Vagina (tissue), 2 donors: Measurements from ENCODE around the gene ZFYVE21. TPM values are rescaled to one million over a fixed set of nuclear protein-coding genes. Genes with fewer than 3 reads are reported as not detected.

Experiments
- DNase-seq, 2 donors: peaks; one replicate each; pipeline ENCODE4 v3.0.0-alpha.2; 2017; ENCODE audit errors: extremely low spot score in 2 of 2
- H3K27ac ChIP-seq: fragments of 200-600 bp; sonication (generic); one replicate; pipeline ENCODE4 v1.5.1; 2019
- H3K27me3 ChIP-seq: fragments of 200-600 bp; sonication (generic); one replicate; pipeline ENCODE4 v1.5.1; 2019
- H3K36me3 ChIP-seq, 2 donors: fragments of 200-600 bp; sonication (generic); one replicate each; pipeline ENCODE4 v1.5.1; 2017 to 2019
- H3K4me1 ChIP-seq: fragments of 200-600 bp; sonication (generic); one replicate; pipeline ENCODE4 v1.5.1; 2019
- H3K4me3 ChIP-seq, 2 donors: fragments of 200-600 bp; sonication (generic); 1 replicate in 1 of 2; 2 replicates in 1 of 2; pipeline ENCODE4 v1.5.1; 2016 to 2019
- H3K9me3 ChIP-seq: fragments of 200-600 bp; sonication (generic); one replicate; pipeline ENCODE4 v1.5.1; 2019
- CTCF ChIP-seq, 3 experiments: fragments of 450-650 bp in 2 of 3; fragments of 200-600 bp in 1 of 3; sonication (generic) in 1 of 3; IDR thresholded peaks; one replicate each; pipeline ENCODE4 v1.5.1; 2017 to 2019; ENCODE audit warnings: antibody characterized with exemption in 3 of 3, mild to moderate bottlenecking in 2 of 3, moderate library complexity in 2 of 3
- POLR2A ChIP-seq, 2 donors: fragments of 450-650 bp; IDR thresholded peaks; one replicate each; pipeline ENCODE4 v1.6.1; 2017; ENCODE audit warnings: antibody characterized with exemption in 2 of 2, mild to moderate bottlenecking in 2 of 2, moderate library complexity in 2 of 2
- POLR2AphosphoS5 ChIP-seq, 2 donors: sonication (generic); formaldehyde crosslinking; IDR thresholded peaks; one replicate each; pipeline ENCODE4 v1.9.0; 2017; ENCODE audit warnings: antibody characterized with exemption in 2 of 2, mild to moderate bottlenecking in 2 of 2, low read depth in 1 of 2; ENCODE audit not compliant: insufficient read depth in 1 of 2
- intact Hi-C: fragments of 100-400 bp; cut with DNase I; formaldehyde crosslinking; loops from one replicate; pipeline ENCODE4 v1.15.1; 2023
- total RNA-seq: library from RNA; depleted of rRNA; stranded (reverse); fragments of >200 nt; gene quantifications from one replicate; pipeline ENCODE4 v1.2.3, GENCODE V29; 2016

Gene ZFYVE21
- total RNA-seq, 1 donor from 2014 or later: 172 TPM

GRCh38 chr14:103739793-103740501 lies 24.3 kb downstream of the ZFYVE21 start:
- no peaks in the 10 kb centered on the region for H3K9me3 ChIP-seq
- intact Hi-C loops: no loop called here
- H3K4me1 ChIP-seq: peaks cover 28% of the 10 kb centered on the region
- no peak overlapping the region for H3K4me3 ChIP-seq
- no peak for TF ChIP-seq CTCF (IDR thresholded peaks at IDR 0.05)
- TF ChIP-seq POLR2AphosphoS5 (IDR thresholded peaks at IDR 0.05; ENCODE audit: insufficient read depth in 1 of 2, low read depth in 1 of 2): no peak
- no peak for TF ChIP-seq POLR2A (IDR thresholded peaks at IDR 0.05)
- H3K27ac ChIP-seq: no peak overlapping the region
- no peaks in the 10 kb centered on the region for H3K36me3 ChIP-seq
- no peaks in the 10 kb centered on the region for H3K27me3 ChIP-seq
- no peak for DNase-seq

GRCh38 chr14:103740991-103741689 lies 25.5 kb downstream of the ZFYVE21 start:
- Histone ChIP-seq H3K36me3 (no peaks in the 10 kb centered on the region), H3K27me3 (no peaks in the 10 kb centered on the region), H3K4me3 (no peak overlapping the region), H3K9me3 (no peaks in the 10 kb centered on the region), H3K27ac (no peak overlapping the region), H3K4me1 (peaks cover 16% of the 10 kb centered on the region)
- no peak for DNase-seq
- intact Hi-C loops: no loop called here
- TF ChIP-seq POLR2A (IDR thresholded peaks at IDR 0.05) (no peak), POLR2AphosphoS5 (IDR thresholded peaks at IDR 0.05; ENCODE audit: insufficient read depth in 1 of 2, low read depth in 1 of 2) (no peak), CTCF (IDR thresholded peaks at IDR 0.05) (no peak)

- DNase-seq: no peak
- no peaks in the 10 kb centered on the region for H3K36me3 ChIP-seq
- peaks cover 9% of the 10 kb centered on the region for H3K4me1 ChIP-seq
- no peak overlapping the region for H3K27ac ChIP-seq
- intact Hi-C loops: no loop called here
- TF ChIP-seq CTCF (IDR thresholded peaks at IDR 0.05) (no peak), POLR2AphosphoS5 (IDR thresholded peaks at IDR 0.05; ENCODE audit: insufficient read depth in 1 of 2, low read depth in 1 of 2) (no peak), POLR2A (IDR thresholded peaks at IDR 0.05) (no peak)
- H3K9me3 ChIP-seq: no peaks in the 10 kb centered on the region
- no peak overlapping the region for H3K4me3 ChIP-seq
- H3K27me3 ChIP-seq: no peaks in the 10 kb centered on the region
These were observed 26.3 kb downstream of the ZFYVE21 start for GRCh38 chr14:103741876-103742275.

- Histone ChIP-seq H3K36me3 (no peaks in the 10 kb centered on the region), H3K4me1 (peaks cover under 1% of the 10 kb centered on the region), H3K27ac (no peak overlapping the region), H3K4me3 (no peak overlapping the region), H3K27me3 (no peaks in the 10 kb centered on the region), H3K9me3 (no peaks in the 10 kb centered on the region)
- intact Hi-C loops: no loop called here
- TF ChIP-seq POLR2A (IDR thresholded peaks at IDR 0.05) (no peak), POLR2AphosphoS5 (IDR thresholded peaks at IDR 0.05; ENCODE audit: insufficient read depth in 1 of 2, low read depth in 1 of 2) (no peak), CTCF (IDR thresholded peaks at IDR 0.05) (no peak)
- DNase-seq: no peak
These were observed 27.1 kb downstream of the ZFYVE21 start for GRCh38 chr14:103742499-103743255.
